ENCODE data around the gene VEGFB.

VEGFB gene

GRCh38 chr11:64263021-64263946, 28.9 kb downstream of the VEGFB start:
- no peak overlapping the region for H3K4me3 ChIP-seq (ENCODE audit: low read depth, low read length)
- no peak for DNase-seq (ENCODE audit: low read depth)
- no peak for TF ChIP-seq CTCF (IDR thresholded peaks at IDR 0.05; ENCODE audit: low read depth, low read length, missing control alignments)

GRCh38 chr11:64263947-64264317, 29.5 kb downstream of the VEGFB start:
- no peak for DNase-seq (ENCODE audit: low read depth)
- no peak for TF ChIP-seq CTCF (IDR thresholded peaks at IDR 0.05; ENCODE audit: low read depth, low read length, missing control alignments)
- H3K4me3 ChIP-seq (ENCODE audit: low read depth, low read length) = no peak overlapping the region

GRCh38 chr11:64264371-64264852, 30.0 kb downstream of the VEGFB start:
- DNase-seq (ENCODE audit: low read depth) = no peak
- no peak for TF ChIP-seq CTCF (IDR thresholded peaks at IDR 0.05; ENCODE audit: low read depth, low read length, missing control alignments)
- H3K4me3 ChIP-seq (ENCODE audit: low read depth, low read length) = no peak overlapping the region

GRCh38 chr11:64265176-64266160, 31.1 kb downstream of the VEGFB start:
- no peak for TF ChIP-seq CTCF (IDR thresholded peaks at IDR 0.05; ENCODE audit: low read depth, low read length, missing control alignments)
- no peak for DNase-seq (ENCODE audit: low read depth)
- H3K4me3 ChIP-seq (ENCODE audit: low read depth, low read length) = no peak overlapping the region

- H3K4me3 ChIP-seq (ENCODE audit: low read depth, low read length) = no peak overlapping the region
- TF ChIP-seq CTCF (IDR thresholded peaks at IDR 0.05; ENCODE audit: low read depth, low read length, missing control alignments) = no peak
- DNase-seq (ENCODE audit: low read depth) = no peak
These were observed 32.0 kb downstream of the VEGFB start for GRCh38 chr11:64266339-64266738.

GRCh38 chr11:64267207-64267945, 33.0 kb downstream of the VEGFB start:
- no peak for TF ChIP-seq CTCF (IDR thresholded peaks at IDR 0.05; ENCODE audit: low read depth, low read length, missing control alignments)
- DNase-seq (ENCODE audit: low read depth) = no peak
- no peak overlapping the region for H3K4me3 ChIP-seq (ENCODE audit: low read depth, low read length)
